ENCODE measurements around the gene SNCG.
"Not testable (repeated sequence)": the region's sequence is repeated elsewhere in the genome, so short reads cannot be mapped to it uniquely, and the experiment has no call there.

Gene SNCG

DNA sequence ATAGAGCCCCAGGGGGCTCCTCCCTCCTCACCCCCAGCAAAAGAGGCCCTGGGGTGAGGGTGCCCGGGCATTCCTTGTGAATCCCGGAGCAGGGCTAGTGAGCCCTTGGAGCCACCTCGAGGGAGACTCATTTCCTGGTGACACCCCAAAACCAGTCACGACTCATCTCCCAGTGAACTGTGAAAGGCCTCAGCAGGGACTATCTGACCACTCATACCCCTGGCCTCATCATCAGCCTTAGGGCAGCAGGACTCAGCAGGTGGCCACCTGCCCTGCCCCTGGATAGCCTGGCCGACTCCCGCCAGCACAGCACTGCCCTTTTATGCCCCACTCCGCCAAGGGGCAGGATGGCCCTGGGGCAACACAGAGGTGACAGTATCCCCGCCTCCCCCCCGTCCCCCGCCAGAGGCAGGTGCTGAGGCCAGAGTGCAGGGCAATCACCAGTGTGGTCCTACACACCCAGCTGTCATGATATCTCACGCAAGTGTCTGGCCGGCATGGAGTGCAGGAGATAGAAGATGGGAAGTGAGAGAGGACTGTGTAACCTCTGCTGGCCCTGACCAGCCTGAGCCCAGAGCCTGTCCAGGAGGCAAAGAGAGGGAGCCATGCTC lies 3.2 kb downstream of the SNCG start:
- no peak for DNase-seq

DNA sequence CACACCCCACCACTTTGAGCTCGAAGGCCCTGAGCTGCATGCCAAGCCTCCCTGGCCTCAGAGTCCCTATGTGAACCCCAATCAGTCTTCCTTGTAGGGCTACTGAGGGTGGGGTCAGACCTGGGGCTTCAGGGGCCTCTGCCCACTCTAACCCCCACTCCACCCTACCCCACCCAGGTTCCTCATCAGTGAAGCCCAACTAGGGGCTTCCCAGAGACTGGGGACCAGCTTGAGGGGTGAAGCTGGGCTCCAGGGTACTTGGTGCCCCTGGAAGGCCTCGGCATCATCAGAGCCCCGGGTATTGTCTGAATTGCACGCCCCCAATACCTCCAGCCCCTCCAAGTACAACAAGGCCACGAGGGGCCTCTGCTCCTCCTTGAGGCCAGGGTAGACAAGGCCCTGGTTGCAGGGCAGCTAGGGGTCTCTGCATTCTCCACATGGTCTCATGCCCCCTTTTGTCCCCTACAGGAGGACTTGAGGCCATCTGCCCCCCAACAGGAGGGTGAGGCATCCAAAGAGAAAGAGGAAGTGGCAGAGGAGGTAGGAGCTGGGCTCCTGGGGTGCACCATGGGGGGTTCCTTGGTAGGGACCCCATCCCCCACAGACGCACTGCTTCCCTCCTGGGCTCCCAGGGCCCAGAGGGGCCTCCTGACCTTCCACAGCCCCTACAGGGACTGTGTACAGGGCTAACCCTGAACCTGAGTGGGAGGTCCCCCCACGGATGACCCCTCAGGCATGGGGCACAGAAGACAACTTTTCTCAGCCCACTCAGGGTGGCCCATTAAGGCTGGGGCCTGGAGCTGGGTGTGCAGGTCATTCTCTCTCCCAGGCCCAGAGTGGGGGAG lies 4.0 kb downstream of the SNCG start:
- no peak for DNase-seq

DNA sequence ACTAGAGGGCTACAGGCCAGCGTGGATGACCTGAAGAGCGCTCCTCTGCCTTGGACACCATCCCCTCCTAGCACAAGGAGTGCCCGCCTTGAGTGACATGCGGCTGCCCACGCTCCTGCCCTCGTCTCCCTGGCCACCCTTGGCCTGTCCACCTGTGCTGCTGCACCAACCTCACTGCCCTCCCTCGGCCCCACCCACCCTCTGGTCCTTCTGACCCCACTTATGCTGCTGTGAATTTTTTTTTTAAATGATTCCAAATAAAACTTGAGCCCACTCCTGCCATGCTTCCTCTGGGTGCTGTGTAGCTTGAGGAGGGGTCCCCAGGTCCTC lies 4.5 kb downstream of the SNCG start:
- no peak for DNase-seq

DNA sequence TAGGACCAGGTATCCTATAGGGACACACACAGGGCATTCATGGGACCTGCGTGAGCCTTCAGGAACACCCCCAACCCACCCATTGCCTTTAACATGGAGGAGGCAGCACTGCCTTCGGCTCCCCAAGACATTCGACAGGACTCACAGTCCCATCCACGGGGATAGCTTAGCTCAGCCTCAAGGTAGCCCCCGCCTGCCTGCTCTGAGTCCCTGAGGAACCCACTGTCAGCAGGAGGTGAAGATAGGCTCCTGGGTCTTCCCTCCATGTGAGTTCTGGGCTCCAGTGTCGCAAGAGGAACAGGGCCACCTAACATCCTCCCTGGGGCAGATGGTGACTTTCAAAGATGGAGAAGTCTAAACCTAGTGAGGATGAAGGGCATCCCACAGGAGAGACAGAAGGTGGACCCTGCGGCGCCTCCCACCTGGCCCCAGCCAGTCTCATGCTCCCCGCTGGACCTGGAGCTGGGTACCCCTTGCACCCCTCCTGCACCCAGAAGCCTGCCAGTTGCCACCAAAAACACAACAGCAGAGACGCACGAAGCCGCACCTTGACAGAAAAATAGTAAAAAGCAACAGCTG lies 5.0 kb downstream of the SNCG start:
- DNase-seq: no peak

DNA sequence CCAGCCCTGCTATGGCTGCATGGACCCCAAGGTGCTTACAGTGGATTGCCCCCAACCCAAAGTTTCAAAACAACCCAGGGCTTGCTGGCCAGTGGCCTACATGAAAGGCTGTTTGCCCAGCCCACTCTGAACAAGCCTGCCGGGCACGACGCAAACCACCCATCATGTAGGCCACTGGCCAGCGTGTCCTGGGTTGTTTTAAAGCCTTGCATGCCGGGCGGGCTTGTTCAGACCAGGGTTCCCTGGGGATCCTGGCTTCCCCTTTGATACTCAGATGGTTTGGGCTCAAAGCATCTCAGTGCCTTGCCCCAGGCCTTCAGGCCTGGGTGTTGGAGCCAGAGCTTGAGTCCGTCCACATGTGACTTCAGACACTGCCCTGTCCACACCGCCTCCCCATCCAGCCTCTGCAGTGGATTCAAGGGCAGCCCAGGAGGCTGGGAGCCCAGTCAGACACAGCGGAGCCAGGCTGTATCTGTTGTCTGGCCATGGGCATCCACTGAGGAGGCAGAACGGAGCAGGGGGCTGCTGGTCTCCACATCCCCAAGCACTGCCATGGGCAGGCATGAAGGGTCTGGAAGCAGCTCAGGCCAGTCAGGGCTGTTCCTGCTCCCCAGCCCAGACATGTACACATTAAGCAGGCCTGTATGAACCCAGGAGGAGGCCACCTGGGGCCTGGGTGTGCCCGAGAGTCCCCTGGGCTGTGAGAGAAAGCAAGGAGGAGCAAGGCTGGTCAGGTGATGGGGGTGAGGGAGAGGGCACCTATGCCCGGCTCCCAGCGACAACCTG lies 5.9 kb downstream of the SNCG start:
- DNase-seq: no peak

DNA sequence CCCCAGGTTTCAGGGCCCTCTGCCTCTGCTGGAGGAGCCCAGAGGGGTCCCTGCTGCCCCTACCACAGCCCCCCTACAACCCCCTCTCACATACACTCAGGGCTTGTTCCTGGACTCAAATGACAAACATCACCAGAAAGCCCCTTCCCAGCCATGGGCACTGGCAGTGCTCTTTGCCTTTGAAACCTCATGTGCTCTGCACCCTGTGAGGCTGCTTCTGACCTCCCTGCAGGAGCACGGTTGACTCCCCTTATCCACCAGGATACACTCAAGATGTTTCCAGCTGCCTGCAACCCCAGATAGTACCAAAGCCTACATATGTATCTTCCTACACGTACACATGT lies 6.4 kb downstream of the SNCG start:
- no peak for DNase-seq

DNA sequence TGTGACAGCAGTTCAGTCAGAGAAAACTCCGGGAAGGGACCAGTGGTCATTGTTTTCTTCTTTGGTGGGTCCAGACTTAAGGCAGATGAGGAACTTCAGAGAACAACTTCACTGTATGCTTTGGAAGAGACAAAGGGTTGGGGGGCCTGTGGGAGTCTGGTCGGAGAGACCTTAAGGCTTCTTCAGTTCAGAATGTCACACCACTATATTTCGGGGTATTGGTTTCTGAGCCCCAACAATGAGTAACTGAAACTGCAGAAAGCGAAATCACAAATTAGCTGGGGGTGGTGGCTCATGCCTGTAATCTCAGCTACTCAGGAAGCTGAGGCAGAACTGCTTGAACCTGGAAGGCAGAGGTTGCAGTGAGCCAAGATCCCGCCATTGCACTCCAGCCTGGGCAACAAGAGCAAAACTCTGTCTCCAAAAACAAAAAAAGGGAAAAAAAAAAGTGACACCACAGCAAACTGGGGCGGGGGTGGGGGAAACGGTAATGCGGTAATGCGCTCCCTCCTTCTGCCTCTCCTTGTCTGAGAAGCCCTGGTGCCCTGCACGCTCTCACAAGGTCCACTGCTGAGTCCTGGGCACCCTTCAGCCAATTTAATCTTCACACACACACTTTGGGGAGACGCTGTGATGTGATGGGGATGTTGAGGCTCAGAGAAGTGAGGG lies 7.7 kb downstream of the SNCG start:
- no peak for DNase-seq

DNA sequence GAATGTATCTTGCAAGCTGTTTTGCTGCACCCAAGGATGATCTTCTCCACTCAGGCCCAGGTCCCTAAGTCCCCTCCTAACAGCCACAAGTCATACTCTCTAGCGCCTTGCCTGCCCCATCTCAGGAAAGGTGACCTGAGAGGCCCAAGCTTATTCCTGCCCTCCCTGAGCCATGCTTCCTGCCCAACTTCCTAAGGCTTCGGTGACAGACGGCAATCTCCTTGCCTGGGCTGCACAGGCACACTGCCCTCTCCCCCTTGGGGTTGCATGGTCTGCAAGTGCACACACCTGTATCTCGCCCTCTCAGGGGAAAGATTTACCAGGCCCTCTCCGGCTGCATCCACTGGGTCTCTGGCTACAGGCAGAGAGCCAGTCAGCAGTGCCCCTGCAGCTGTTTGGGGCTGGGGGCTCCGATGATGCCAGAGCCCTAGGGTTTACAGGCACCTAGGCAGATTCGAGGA lies 9.1 kb downstream of the SNCG start:
- DNase-seq: no peak

DNA sequence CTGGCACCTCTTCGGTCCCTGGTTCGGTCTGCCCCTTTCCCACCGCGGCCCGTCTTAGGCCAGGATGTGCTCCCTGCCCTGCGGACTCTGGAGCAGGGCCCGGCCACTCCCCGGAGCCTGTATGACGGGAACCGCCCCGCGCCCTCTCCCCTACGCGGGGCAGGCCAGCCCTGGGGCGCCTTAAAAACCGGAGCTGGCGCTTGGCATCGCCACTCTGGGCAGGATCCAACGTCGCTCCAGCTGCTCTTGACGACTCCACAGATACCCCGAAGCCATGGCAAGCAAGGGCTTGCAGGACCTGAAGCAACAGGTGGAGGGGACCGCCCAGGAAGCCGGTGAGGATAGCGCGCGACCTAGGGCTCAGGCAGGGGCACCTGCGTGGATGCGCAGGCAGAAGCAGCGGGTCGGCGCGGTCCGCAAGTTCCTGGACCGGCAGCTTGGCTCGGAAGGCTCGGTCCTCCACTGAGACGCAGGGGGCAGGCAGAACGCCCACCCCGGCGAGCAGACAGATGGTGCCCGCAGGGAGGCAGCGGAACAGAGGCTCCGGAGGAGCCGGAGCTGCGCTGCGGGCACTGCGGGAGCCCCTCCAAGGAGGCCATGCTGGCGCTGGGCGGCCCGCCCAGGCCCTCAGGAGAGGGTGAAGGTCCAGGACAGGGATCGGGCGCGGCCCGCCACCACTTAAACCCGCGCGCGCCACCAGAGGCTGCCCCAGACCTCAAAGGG lies 10.0 kb downstream of the SNCG start, which contains the start of gene ADIRF:
Gene ADIRF (plus strand): TSS at position 212 of the 723 bp plus-strand sequence. CDS start 63 bp downstream, at position 275.
- DNase-seq: no peak

DNA sequence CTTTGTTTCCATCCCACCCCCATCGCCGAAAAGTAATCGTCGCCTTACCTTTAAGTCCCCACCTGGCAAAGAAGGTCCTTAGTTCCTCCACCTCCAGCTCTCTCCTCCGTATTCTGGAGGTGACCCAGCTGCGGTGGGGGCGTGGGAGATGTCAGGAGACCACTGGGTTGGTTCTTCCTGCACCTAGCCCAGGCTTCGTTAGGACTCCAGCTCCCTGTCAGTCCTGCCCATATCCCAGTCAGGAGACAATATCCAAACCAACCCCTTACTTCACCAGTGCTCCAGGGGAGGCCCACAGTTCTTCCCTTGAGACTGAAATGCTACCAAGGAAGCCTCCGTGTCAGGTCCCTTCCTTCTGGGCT lies 10.6 kb downstream of the SNCG start:
- no peak for DNase-seq

DNA sequence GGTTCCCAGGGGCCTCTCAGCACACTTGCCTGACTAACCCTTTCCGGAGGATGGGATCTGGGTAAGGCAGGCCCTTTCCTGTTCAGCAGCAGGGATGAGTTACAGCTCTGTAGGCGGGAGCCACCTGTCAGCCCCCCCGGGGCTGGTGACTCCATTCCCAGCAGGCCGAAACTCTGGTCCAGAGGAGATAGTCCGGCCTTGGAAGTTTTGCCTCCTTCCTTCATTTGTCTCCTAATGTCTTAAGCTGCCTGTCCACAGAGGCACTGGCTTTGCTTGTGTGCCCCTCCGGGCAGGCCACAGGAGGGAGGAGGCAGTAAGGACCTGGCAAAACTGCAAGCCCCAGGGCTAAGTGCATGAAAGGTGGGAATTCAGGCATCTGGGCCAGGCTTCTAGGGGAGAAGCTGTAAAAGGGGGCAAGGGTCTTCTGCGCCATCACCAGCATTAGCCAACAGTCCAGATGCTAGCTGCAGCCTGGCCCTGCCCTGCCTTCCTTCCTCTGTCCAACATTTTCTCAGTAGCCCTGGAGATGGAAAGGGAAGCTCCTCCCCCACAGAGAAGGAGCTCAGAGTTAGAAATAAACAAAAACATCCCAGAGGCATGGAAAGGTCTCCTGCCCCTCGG lies 11.1 kb downstream of the SNCG start:
- DNase-seq: no peak

DNA sequence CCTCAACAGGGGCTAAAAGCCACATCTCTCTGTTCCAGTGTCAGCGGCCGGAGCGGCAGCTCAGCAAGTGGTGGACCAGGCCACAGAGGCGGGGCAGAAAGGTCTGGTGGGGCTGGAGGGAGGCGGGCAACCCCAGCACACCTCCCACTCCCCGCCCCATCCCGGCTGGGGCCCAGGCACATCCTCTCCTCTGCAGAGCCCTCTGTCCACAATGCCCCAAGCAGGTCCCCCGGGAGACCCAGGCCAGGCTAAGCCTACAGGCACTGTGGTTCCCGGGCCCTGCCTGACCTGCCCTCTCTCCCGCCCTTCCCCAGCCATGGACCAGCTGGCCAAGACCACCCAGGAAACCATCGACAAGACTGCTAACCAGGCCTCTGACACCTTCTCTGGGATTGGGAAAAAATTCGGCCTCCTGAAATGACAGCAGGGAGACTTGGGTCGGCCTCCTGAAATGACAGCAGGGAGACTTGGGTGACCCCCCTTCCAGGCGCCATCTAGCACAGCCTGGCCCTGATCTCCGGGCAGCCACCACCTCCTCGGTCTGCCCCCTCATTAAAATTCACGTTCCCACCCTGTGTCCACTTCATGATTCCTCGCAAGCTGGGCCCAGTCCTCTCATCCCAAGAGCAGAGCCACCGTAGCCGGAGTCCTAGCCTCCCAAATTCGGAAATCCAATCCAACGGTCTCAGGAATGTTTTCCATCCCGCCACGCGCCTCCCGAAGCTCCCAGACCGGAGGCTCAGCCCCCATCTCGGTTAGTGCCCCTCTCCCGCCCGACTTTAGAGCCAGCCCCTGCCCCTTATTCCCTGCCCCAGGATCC lies 12.0 kb downstream of the SNCG start:
- no peak for DNase-seq

DNA sequence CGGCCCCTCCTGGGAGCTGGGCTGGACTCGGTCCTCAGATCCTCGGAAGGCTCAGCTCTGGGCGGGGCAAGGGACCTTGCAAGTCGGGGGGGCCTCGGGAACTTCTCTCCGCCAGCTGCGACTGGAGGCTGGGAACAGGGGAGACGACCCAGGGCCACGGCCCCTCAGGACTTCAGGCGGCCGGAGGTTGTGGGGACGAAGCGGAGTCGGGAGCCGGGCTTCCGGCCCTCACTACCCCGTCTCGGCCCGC lies 12.5 kb downstream of the SNCG start:
- no peak for DNase-seq

DNA sequence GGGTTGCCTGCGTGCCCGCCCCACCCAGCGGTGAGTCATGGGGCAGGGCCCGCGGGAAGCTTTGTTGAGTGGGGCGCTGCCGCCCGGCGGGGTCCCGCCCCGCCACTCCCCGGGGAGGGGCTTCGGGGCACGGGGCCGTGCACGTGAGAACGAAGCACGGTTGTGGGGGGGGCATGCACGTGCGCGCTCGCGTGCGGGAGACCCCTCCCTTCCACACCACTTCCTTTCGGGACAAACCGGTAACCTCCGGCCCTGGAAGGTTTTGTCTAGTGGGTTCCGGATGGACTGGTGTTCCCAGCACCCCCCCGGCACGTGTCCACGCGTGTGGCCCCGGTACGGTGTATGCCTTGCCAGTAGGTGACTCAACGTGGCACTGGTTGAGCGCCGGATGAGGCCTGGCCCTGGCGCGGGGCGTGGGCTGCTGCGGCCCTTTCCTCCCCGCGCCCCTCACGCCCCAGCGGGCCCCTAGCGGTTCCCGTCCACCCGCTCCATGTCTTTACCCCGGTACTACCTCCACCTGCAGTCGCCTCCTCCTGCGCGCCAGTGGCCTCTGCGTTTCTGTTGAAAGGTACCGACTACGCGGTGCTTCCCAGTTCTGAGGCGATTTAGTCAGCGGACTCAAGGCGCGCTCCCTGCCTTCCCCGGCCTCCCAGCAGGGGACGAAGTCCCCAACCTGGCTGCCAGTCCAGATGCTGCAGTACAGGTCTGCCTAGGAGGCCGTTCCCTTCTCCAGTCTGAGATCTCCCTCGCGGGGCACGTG lies 13.0 kb downstream of the SNCG start:
- DNase-seq: peak; percentile 90

DNA sequence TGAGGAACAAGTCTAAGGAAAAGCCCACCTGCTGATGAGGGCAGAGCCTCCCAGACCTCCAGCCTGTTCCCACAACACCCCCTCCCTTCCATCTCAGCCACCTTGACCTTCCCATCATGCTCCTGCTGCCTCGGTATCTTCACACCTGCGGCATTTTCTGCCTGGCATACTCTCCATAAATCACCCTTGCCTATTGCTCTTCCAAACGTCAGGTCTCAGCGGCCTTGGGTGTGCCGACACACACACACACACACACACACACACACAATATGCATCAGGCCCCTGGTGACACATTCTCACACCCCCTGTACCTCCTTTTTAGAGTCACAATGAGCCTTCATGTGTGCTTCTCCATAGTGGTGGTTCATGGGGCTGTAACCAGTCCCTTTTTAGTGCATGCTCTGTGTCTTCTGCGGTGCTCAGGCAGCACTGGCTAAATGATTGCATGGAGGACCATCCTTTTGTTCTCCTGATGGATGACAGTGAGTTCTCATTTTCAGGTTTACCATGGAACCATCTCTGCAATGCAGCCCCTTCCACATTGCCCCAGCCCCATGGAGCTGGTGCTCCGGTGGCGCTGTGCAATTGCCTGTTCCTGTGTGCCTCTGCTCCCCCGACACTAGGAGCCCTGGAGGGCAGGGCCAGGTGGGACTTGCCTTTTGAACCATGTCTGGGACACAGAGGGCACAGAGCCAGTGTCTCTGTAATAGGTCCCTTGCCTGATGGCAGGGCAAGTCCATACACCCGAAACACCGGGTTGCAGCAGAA lies 14.4 kb downstream of the SNCG start:
- no peak for DNase-seq

DNA sequence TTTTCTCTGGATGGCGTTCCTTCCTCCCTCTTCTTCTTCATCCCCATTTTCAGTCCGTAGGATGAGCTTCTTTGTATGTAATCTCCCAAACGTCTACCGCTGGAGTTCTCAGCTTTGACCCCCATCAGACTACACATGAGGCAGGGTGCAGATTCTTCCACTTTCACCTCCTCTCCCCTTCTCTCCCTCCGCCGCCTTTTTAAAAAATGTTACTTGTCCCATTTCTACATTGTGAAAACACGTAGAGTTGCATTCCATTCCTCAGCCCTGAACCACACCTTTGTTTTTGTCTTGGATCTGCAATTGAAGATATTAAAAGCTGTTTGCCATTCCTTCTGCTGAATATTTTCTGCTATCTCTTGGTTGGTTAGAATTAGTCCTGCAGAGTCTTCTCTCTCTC lies 16.1 kb downstream of the SNCG start:
- DNase-seq: no peak

DNA sequence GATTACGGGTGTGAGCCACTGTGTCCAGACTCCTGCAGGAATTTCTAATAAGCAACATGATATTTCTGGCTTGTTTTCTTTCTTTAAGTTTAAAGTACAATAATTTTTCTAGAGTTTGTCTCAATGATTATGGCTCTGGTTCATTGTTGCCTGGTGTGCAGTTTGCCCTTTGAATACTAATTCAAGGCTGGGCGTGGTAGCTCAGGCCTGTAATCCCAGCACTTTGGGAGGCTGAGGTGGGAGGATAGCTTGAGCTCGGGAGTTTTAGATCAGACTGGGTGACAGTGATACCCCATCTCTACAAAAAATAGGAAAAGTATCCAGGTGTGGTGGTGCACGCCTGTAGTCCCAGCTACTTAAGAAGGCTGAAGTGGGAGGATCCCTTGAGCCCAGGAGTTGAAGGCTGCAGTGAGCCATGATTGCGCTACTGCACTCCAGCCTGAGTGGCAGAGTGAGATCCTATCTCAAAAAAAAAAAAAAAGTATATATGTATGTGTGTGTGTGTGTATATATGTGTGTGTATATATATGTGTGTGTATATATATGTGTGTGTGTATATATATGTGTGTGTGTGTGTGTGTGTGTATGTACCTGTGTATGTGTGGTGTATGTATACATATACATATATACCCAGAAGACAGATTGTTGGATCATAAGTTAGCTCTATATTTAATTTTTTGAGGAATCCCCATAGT lies 18.1 kb downstream of the SNCG start:
- no peak for DNase-seq

DNA sequence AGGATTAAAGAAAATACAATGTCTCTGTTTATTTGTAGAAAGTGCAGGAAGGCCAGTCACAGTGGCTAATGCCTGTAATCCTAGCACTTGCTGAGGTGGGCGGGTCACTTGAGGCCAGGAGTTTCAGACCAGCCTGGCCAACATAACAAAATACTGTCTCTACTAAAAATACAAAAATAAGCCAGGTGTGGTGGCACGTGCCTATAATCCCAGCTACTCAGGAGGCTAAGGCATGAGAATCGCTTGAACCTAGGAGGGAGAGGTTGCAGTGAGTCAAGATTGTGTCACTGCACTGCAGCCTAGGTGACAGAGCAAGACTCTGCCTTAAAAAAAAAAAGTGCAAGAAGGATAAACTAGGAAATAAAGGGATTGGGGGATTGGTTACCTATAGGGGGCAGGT lies 20.1 kb downstream of the SNCG start:
- DNase-seq: not testable (repeated sequence)

DNA sequence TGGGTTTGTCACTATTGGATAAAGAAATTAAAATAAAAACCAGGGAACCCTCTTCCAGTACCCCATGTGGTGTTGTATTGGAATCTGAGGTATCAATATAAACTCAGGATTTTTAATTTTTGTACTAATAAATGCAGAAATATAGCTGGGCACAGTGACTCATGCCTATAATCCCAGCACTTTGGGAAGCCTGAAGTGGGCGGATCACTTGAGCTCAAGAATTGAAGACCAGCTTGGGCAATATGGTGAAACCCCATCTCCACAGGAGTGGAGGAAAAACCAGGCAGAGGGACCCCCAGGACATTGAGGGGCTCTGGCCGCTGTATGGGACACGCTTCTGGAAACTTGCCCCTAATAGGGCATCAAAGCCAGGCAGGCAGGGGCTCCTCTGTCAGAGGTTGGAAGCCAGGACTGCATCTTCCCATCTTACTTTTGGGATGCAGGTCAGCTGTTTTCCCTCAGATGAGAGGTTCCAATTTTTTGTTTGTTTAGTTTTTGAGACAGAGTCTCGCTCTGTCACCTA lies 21.0 kb downstream of the SNCG start:
- DNase-seq: no peak

All from central memory CD4-positive, alpha-beta T cell (primary cell).